Eye (tissue), 1 donor: Measurements from ENCODE around the gene CD5L.
A peak's percentile ranks its signal among the peaks of the same experiment; 100 is the strongest.

Experiments
- DNase-seq: peaks from one replicate; pipeline ENCODE4 v3.0.0-alpha.2; 2015

Gene CD5L

GRCh38 chr1:157841708-157842107 lies at the start of gene CD5L:
CD5L (minus strand) TSS chr1:157841808; CDS start chr1:157841701, 107 bp downstream.
- no peak for DNase-seq

DNA sequence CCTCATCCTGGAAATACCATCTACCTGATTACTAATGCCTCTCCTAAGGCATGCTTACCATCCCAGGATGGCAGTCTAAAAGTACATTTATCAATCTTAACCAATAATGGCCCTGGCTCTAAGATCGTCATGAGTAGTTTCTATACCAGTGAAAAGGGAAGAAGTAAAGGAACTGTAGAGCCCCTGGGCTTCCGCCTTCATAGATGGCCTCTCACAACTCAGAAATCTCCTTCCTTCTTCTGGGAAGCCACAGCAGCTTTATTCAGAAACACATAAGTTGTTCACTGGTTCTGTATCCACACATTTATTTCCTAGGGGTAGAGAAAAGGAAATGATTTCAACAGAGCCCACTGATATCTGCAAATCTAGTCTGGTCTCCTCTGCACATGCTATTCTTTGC lies 41.0 kb upstream of the CD5L start:
- no peak for DNase-seq

DNA sequence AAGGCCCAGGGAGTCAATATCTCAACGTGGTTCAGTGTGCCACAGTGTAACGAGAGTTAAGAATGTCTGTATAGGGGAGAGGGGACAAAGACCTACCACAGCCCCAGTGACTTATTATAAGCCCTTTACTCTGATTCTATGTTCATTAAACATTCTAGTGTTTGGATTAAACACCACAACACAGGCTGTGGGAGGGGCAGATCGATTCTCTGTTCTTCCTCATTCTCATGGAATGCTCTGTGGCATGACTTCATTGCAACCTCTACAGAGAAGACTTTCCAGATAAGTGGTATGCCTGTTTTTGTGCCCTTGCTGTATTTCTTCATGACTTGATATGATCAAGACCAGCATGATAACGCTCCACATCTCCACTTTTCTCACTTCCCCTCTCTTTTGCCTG lies 39.0 kb upstream of the CD5L start:
- no peak for DNase-seq

DNA sequence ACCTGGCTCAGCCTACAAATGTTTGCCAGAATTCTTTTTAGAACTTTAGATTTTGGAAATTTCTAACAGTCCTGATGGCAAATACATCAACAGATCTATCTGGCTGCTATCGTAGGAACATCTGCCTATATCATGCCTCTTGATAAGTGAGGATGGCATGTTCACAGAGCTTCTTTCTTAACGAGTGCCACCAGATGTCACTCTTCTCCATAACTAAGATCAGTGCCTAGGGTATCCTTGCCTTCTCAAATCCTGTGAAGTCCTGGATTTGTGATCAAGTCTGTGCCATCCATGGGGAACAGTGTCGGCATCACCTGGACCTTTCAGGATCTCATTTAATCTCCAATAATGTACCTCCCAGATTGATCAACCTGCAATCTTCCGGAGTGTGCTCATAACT lies 36.5 kb upstream of the CD5L start:
- DNase-seq, result peak; percentile 35

GRCh38 chr1:157870490-157870889 lies 28.9 kb upstream of the CD5L start:
- DNase-seq, result no peak

DNA sequence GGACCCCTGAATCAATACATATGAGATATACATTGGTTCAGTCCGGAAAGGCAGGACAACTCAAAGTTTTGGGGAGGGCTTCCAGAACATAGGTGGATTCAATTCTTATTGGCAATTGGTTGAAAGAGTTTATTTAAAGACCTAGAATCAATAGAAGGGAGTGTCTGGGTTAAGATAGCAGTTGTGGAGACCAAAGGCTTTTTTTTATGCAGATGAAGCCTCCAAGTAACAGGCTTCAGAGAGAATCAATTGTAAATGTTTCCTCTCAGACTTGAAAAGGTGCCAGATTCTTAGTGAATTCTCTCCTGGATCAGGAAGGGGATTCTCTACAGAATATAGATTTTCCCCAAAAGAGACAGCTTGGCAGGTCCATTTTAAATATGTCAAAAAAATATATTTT lies 27.0 kb upstream of the CD5L start:
- DNase-seq, result no peak

- no peak for DNase-seq
These were observed 20.8 kb upstream of the CD5L start for GRCh38 chr1:157862114-157863070.

- DNase-seq, result no peak
These were observed 14.9 kb upstream of the CD5L start for GRCh38 chr1:157856538-157856937.

- DNase-seq, result no peak
These were observed 10.9 kb upstream of the CD5L start for GRCh38 chr1:157852476-157852875.

GRCh38 chr1:157849229-157849875 lies 7.7 kb upstream of the CD5L start:
- DNase-seq, result no peak

DNA sequence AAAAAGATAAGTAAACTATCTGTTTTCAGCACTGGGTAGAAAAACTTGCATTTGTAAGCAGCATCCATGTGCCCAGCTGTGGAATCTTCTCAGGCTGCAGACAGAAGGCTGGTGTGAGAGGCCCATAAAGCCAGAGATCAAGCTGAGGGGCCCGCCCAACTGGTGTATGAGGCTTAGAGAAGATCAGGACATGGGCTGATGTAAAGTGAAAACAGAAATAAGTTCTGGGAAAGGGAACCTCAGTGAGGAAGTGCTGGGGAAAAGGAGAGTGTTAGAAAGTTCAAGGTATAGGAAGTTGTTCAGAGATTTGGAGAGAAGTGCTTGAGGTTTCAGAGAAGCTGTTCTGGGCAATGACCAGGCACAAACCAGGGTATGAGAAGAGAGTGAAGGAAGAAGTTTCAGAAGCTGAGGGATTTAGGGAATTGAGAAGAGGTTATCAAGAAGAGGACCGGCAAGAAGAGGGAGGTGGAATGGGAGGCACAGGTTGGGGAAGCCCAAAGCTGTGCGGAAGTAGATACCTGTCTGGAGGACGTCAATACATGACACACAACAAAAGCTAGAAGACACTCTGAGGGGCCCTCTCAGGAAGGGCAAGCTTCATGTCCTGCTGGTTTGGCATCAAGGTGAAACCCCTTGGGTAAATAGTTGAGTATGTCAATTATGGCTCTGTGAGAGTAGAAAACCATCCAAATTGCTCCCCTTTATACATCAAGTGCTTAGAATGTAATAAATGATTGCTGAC lies 2.7 kb upstream of the CD5L start:
- no peak for DNase-seq

DNA sequence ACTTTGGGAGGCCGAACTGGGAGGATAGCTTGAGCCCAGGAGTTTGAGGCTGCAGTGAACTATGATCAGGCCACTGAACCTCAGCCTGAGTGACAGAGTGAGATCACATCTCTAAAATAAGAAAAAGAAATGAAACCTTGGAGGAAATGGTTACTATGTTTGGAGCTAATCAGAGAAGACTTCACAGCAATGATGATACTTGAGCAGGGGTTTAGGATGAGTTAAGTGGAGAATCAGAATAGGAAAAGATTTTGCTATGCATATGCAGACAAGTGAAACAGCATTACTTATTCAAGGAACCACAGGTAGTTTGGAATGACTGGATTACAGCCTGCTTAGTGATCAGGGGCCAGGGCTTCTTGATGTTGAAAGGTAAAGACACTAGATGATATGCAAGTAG lies 1.3 kb upstream of the CD5L start:
- DNase-seq, result no peak

GRCh38 chr1:157838966-157839365 lies 2.6 kb downstream of the CD5L start:
- DNase-seq, result no peak

- no peak for DNase-seq
These were observed 7.2 kb downstream of the CD5L start for GRCh38 chr1:157834430-157834829.

DNA sequence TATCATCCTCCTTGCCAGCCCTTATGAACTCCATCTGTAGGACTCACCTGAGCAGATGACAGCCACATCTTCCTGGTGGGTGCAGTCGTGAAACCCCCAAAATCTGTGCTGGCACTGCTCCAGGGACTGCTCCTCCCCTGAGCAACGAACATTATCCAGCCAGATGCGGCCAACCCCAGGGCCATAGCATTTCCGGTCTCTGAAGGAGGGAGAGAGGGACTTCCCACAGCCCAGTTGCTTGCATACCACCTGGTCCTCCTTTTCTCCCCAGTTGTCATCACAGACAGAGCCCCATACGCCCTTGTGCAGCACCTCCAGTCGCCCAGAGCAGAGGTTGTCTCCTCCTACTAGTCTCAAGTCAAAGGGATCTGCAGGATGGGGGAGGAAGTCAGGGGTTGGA lies 8.5 kb downstream of the CD5L start:
- DNase-seq, result no peak

GRCh38 chr1:157831968-157832626 lies 9.5 kb downstream of the CD5L start:
- DNase-seq, result no peak

- no peak for DNase-seq
These were observed 10.7 kb downstream of the CD5L start for GRCh38 chr1:157830887-157831286.

DNA sequence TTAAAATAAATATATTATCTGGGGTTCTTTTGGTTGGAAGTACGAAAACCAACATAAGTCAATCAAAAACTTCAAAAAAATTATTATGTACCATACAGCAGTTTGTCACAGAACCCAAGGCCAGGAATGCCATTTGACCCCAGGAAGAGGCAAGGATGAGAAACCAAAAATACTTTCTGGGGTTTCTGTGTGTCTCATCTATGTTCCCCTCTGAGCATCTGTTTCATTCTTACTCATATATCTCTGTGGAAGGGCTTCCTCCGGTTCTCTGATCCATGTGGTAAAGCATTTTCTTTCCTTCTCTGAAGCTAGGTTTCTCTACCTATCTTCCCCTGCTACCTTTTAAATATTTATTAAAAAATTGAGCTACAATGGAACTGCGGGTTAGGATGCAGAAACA lies 11.9 kb downstream of the CD5L start:
- no peak for DNase-seq

DNA sequence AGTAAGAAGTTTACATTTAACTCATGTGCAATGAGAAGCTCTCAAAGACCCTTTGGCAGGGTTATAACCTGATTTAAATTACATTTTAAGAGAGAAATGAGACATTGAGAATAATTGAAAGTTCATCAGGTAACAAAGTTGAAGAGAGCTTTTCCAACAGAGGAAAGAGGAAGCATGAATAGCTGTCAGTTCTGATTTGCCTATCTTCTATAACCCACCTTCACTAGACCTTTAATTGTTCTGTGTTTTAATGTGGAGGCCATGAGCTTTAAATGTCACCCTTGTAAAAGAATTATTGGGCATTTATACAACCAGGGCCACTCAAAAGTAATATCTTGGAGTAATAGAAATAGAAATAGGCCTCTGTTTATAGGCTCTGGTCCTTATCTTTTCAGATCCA lies 12.4 kb downstream of the CD5L start:
- no peak for DNase-seq

- no peak for DNase-seq
These were observed 21.3 kb downstream of the CD5L start for GRCh38 chr1:157820299-157820698.

- no peak for DNase-seq
These were observed 21.7 kb downstream of the CD5L start, which contains the start of gene FCRL1 for GRCh38 chr1:157819896-157820295. FCRL1 (minus strand) TSS chr1:157820120; CDS start chr1:157820037, 83 bp downstream.

DNA sequence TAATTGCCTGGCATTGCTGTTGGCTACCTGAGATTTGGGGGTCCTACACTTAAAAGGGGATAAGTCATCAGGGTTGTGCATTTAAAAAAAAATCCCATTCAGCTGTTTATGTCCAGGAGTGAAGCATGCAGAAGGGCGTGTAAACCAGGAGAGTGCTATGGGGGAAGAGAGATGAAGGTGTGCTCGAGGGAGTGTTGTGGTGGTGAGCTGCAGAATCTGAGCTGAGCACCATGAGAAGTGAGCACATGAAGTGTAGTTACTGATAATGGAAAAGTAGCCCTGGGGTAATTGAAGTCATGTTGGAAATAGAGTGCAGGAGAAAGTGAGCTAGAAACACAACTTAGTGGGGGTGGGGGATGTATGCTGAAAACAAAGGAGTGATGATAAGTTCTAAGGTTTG lies 22.4 kb downstream of the CD5L start:
- DNase-seq, result no peak

- DNase-seq, result no peak
These were observed 28.3 kb downstream of the CD5L start for GRCh38 chr1:157813269-157813668.
